GM18907 (cell line): ENCODE measurements around the gene DSTYK.
"Not testable (repeated sequence)": the region's sequence is repeated elsewhere in the genome, so short reads cannot be mapped to it uniquely, and the experiment has no call there.

Source experiments
- ATAC-seq: cut with Tn5 transposase; IDR thresholded peaks from one replicate; pipeline ENCODE4 v1.9.1; 2021; ENCODE audit warnings: mild to moderate bottlenecking, moderate library complexity; ENCODE audit not compliant: unreplicated experiment

DSTYK gene

DNA sequence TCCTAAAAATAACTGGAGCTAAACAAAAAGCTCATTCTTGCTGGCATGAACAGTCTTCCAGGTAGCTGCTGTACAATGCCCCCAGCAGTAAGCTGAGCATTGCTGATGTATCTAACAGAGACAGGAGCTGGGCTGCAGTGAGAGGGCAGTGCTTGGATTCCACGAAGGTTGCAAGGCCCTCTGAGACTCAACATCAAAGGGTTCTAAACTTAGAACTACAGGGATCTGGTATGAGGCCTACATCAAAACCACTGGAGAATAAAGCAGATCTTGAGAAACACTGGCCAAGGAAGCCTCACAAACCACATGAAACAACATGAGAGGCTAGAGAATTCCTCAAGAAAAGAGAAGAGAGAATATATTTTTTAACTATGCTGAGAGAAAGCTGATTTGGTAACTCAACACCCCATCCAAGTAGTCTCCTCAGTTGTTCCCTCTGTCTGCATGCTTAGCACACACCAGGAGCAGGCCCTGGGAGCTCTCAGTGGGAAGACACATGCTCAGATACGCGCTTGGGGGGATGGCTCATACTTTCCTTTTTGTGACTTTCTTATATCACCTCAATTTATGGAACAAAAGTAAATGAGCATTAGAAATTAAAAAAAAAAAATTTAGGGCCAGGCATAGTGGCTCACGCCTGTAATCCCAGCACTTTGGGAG, 27.7 kb downstream of the DSTYK start:
- no peak for ATAC-seq

DNA sequence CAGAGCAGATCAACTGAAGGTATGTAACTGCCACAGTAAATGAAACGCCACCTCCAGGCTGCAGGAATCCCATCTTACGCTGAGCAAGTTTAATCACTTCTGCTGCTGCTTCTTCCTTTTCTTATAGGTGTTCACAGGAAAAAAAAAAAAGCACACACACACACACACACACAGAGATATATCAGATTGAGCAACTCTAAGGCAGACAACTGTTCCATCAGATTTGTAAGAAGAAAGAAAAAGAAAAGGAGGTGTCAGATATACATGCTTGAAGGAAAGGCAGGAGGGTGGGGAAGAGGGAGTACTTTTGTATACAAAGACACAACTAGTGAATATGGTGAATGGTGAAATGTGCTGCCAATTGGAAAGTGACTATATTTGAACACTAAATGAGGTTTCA, 28.6 kb downstream of the DSTYK start:
- no peak for ATAC-seq

DNA sequence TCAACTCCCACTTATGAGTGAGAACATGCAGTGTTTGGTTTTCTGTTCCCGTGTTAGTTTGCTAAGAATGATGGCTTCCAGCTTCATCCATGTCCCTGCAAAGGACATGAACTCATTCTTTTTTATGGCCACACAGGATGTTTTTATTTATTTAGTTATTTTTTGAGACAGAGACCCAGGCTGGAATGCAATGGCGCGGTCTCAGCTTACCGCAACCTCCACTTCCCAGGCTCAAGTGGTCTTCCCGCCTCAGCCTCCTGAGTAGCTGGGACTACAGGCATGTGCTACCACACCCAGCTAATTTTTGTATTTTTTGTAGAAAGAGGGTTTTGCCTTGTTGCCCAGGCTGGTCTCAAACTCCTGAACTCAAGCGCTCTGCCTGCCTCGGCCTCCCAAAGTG, 31.2 kb downstream of the DSTYK start:
- ATAC-seq: not testable (repeated sequence)

- no peak for ATAC-seq
These were observed 31.7 kb downstream of the DSTYK start for GRCh38 chr1:205179842-205180241.

GRCh38 chr1:205172729-205173366, 38.7 kb downstream of the DSTYK start:
- ATAC-seq: no peak

DNA sequence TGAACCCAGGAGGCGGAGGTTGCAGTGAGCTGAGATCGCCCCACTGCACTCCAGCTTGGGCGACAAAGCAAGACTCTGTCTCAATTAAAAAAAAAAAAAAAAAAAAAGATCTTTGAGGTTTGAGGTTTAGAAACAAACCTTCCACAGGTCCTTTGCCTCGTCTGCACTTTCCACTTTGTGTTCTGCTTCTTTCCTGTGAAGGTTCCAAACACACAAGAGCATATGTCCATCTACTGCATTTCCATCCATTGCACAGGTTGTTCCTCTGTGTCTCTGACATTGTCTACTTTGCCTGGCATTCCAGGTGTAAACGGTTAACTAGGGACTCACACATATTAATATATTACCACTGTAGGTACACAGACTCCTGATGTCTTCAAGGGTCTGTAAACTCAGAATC, 40.1 kb downstream of the DSTYK start:
- no peak for ATAC-seq

DNA sequence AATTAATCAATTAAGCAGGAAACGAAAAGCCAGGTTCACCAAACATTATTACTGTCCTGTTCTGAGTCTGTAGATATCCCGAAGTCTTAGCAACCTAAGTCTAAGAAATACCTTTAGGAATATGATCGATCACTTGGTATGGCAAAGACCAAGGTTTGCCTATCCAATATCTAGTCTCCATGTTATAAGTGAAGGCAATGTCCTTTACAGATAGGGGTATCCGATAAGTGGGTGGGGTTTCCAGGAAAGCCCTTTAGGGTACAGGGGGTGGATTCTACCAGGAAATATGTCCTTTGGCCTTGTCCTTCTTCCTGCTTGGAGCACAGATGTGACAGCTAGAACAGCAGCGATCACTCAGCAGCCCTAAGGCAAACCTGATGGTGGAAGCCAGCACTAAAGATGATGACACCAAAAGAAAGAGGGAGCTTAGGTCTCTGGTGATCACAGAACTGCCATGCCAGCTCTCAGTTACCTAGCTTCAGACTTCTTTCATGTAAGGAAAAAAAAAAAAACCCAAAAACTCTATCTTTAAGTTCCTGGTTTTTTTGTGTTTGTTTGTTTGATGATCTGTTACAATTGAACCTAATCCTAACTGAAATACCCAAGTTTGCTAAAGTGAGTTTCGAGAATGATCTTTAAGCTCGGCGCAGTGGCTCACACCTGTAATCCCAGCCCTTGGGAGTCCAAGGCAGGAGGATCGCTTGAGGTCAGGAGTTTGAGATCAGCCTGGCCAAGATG, 40.8 kb downstream of the DSTYK start:
- ATAC-seq: no peak

- no peak for ATAC-seq
These were observed 42.3 kb downstream of the DSTYK start for GRCh38 chr1:205169248-205169647.

DNA sequence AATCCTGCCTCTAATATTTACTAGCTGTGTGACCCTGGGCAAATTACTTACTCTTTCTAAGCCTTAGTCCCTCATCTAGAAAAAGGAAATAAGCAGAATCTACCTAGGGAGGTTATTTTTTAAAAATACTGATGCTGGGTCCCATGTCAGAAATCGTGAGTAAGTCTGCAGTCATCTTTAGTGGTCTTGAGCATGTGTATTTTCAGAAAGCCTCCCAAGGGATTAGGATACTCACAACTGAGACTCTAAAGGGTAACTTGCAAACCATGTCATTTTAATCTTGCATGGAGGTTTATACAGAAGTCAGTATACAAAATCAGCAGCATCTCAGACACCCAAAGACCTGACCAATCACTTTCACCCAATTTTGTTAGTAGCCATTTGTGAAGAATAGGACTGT, 43.2 kb downstream of the DSTYK start:
- ATAC-seq: no peak

- ATAC-seq: no peak
These were observed 49.2 kb downstream of the DSTYK start for GRCh38 chr1:205162301-205162700.

DNA sequence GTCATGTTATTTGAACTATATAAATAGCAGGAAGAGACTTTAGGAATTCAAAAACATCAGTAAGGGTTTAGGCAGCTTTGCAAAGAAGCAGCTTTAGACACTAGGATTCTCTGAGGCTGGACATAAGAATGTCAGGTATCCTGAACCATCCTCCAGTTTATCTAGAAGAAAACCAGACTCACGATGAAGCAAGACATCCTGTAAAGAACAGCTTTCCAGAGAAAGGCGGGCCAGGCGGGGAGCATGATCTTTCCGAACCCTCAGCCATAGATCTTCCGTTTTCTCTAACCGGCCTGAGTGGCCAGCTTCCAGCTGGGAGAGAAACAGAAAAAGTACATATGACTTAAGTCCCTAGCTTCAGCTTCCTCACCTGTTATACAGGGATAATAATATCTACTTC, 50.4 kb downstream of the DSTYK start:
- ATAC-seq: no peak

- ATAC-seq: no peak
These were observed 53.4 kb downstream of the DSTYK start for GRCh38 chr1:205158048-205158616.

- ATAC-seq: not testable (repeated sequence)
These were observed 55.7 kb downstream of the DSTYK start for GRCh38 chr1:205155665-205156377.

DNA sequence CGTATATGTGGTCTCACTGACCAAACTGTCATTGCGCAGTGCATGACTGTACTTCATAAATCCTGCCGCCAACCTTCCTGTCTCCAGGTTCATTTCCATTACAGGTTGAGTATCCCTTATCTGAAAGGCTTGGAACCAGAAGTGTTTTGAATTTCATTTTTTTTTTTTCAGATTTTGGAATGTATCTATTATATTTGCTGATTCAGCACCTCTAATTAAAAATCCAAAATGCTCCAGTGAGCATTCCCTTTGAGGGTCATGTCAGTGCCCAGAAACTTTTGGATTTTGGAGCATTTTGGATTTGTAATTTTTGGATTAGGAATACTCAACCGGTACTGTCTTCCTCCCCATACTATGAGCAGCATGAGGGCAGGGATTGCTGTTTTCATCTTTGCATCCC, 59.0 kb downstream of the DSTYK start:
- ATAC-seq: no peak

GRCh38 chr1:205150651-205151428, 60.7 kb downstream of the DSTYK start:
- ATAC-seq: no peak

- ATAC-seq: no peak
These were observed 64.2 kb downstream of the DSTYK start for GRCh38 chr1:205147191-205147835.

GRCh38 chr1:205144751-205145150, 66.8 kb downstream of the DSTYK start:
- no peak for ATAC-seq

- ATAC-seq: no peak
These were observed 67.3 kb downstream of the DSTYK start for GRCh38 chr1:205144046-205144720.

- ATAC-seq: no peak
These were observed 69.4 kb downstream of the DSTYK start for GRCh38 chr1:205142102-205142469.
